ENCODE data around the gene SHISA3.

SHISA3 gene

GRCh38 chr4:42440083-42440482 is 42.8 kb downstream of the SHISA3 start:
- H3K27ac ChIP-seq = no peak overlapping the region
- H3K4me3 ChIP-seq = no peak overlapping the region
- DNase-seq (ENCODE audit: low spot score) = no peak
- TF ChIP-seq, protein P1, sequence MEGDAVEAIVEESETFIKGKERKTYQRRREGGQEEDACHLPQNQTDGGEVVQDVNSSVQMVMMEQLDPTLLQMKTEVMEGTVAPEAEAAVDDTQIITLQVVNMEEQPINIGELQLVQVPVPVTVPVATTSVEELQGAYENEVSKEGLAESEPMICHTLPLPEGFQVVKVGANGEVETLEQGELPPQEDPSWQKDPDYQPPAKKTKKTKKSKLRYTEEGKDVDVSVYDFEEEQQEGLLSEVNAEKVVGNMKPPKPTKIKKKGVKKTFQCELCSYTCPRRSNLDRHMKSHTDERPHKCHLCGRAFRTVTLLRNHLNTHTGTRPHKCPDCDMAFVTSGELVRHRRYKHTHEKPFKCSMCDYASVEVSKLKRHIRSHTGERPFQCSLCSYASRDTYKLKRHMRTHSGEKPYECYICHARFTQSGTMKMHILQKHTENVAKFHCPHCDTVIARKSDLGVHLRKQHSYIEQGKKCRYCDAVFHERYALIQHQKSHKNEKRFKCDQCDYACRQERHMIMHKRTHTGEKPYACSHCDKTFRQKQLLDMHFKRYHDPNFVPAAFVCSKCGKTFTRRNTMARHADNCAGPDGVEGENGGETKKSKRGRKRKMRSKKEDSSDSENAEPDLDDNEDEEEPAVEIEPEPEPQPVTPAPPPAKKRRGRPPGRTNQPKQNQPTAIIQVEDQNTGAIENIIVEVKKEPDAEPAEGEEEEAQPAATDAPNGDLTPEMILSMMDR (IDR thresholded peaks at IDR 0.05) = no peak

DNA sequence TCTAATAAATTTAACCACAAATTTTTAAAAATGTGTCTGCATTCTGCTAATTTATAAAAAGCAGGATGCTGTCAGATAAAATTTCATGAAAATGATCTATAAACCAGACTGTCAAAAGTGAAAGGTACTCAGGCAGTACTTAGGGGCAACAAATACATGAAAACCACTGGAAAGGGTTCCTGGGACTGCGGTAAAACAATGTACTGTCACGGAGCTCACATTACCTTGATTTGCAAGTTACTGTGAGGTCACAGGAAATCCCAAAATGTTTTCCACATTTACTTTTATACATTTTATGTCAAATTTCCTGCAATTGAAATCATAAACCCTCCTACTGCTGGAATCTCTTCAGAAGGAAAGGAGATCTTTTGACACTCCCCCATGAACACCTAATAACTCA is 45.3 kb downstream of the SHISA3 start:
- Histone ChIP-seq H3K4me3 (no peak overlapping the region), H3K27ac (no peak overlapping the region)
- TF ChIP-seq, protein P1 (IDR thresholded peaks at IDR 0.05) = no peak
- DNase-seq (ENCODE audit: low spot score) = no peak

GRCh38 chr4:42445038-42445437 is 47.8 kb downstream of the SHISA3 start:
- no peak for DNase-seq (ENCODE audit: low spot score)
- no peak overlapping the region for H3K4me3 ChIP-seq
- H3K27ac ChIP-seq = no peak overlapping the region
- TF ChIP-seq, protein P1 (IDR thresholded peaks at IDR 0.05) = no peak

- TF ChIP-seq, protein P1 (IDR thresholded peaks at IDR 0.05) = no peak
- DNase-seq (ENCODE audit: low spot score) = no peak
- Histone ChIP-seq H3K4me3 (no peak overlapping the region), H3K27ac (no peak overlapping the region)
Measured at GRCh38 chr4:42446823-42447222, 49.5 kb downstream of the SHISA3 start.

Measured in coronary artery (tissue), 2 donors.